Measurements from ENCODE around the gene ACTA1.

- TF ChIP-seq RAD21 (IDR thresholded peaks at IDR 0.05; ENCODE audit: low read depth) (no peak), TEAD4 (IDR thresholded peaks at IDR 0.05) (no peak), CREB1 (IDR thresholded peaks at IDR 0.05; ENCODE audit: low read depth) (no peak)
Measured at GRCh38 chr1:229474509-229474908, 40.6 kb upstream of the ACTA1 start.

Measured in Ishikawa (cell line).